Activated CD8-positive, alpha-beta T cell treated with anti-CD3 and anti-CD28 coated beads, Interleukin-2, amount 10 ng/mL, durations not matched to agents 7 days and 5 days (primary cell): ENCODE measurements around the gene FLNB. TPM values are rescaled to one million over a fixed set of nuclear protein-coding genes. Genes with fewer than 3 reads are reported as not detected.

Experiments
- ATAC-seq: fragments of 150-1000 bp; cut with Tn5 transposase; one replicate; pipeline ENCODE4 v1.10.0; 2021; ENCODE audit warnings: moderate library complexity
- CTCF ChIA-PET: fragments of 350-600 bp; sonication (Branson Sonifier 250); formaldehyde crosslinking; loops from one replicate; lab custom pipeline; 2021; ENCODE audit warnings: antibody characterized with exemption; lab: Charles Lee
- POLR2A ChIA-PET: fragments of 350-600 bp; sonication (Branson Sonifier 250); formaldehyde crosslinking; loops from one replicate; lab custom pipeline; 2021; ENCODE audit warnings: antibody characterized with exemption; lab: Charles Lee
- DNase-seq: peaks from one replicate; pipeline ENCODE4 v3.0.0-alpha.2; 2020
- H3K27ac Mint-ChIP-seq: one replicate; pipeline ENCODE4 v1.8.0; 2021; ENCODE audit warnings: mild to moderate bottlenecking, mixed read lengths
- H3K27me3 Mint-ChIP-seq: one replicate; pipeline ENCODE4 v1.8.0; 2021; ENCODE audit warnings: low read depth, mixed read lengths
- H3K36me3 Mint-ChIP-seq: one replicate; pipeline ENCODE4 v1.8.0; 2021; ENCODE audit warnings: low read depth, mixed read lengths
- H3K4me1 Mint-ChIP-seq: one replicate; pipeline ENCODE4 v1.8.0; 2021; ENCODE audit warnings: low read depth, mixed read lengths
- H3K4me3 Mint-ChIP-seq: one replicate; pipeline ENCODE4 v1.8.0; 2021; ENCODE audit warnings: mild to moderate bottlenecking, mixed read lengths
- H3K9me3 Mint-ChIP-seq: one replicate; pipeline ENCODE4 v1.8.0; 2022; ENCODE audit warnings: mixed read lengths; ENCODE audit not compliant: insufficient read depth
- total RNA-seq, 2 experiments: library from RNA; stranded (reverse); gene quantifications; one replicate each; pipeline ENCODE4 v1.2.3, GENCODE V29; 2021

Gene FLNB
- total RNA-seq, 2 experiments from 2014 or later, result 14.1 to 15.9 TPM

GRCh38 chr3:58167431-58168351, 159.5 kb downstream of the FLNB start:
- H3K4me1 Mint-ChIP-seq, result no peaks in the 10 kb centered on the region
- H3K4me3 Mint-ChIP-seq, result no peak overlapping the region
- no peak overlapping the region for H3K27ac Mint-ChIP-seq
- DNase-seq, result peak; percentile 75
- ATAC-seq, result peak; percentile 78
- H3K27me3 Mint-ChIP-seq, result no peaks in the 10 kb centered on the region
- CTCF ChIA-PET, result interaction anchor here (0.6 to 5.5 kb wide), 30 partner anchors 9 to 409 kb away, joined by 3 to 41 read pairs (median 4); partner anchors contain the start of genes FLNB, HTD2 and RPP14
- H3K9me3 Mint-ChIP-seq, result no peaks in the 10 kb centered on the region
- peaks cover 2% of the 10 kb centered on the region for H3K36me3 Mint-ChIP-seq
- POLR2A ChIA-PET, result no interaction called here

GRCh38 chr3:58168498-58168897, 160.3 kb downstream of the FLNB start:
- ATAC-seq (no peak), DNase-seq (no peak)
- H3K4me1 Mint-ChIP-seq, result no peaks in the 10 kb centered on the region
- H3K27ac Mint-ChIP-seq, result no peak overlapping the region
- POLR2A ChIA-PET, result no interaction called here
- H3K36me3 Mint-ChIP-seq, result peaks cover 2% of the 10 kb centered on the region
- H3K4me3 Mint-ChIP-seq, result no peak overlapping the region
- CTCF ChIA-PET, result interaction anchor here (0.6 to 5.5 kb wide), 9 partner anchors 10 to 160 kb away, joined by 3 to 41 read pairs (median 4); partner anchors contain the start of gene FLNB
- no peaks in the 10 kb centered on the region for H3K9me3 Mint-ChIP-seq
- no peaks in the 10 kb centered on the region for H3K27me3 Mint-ChIP-seq

GRCh38 chr3:58169371-58169770, 161.1 kb downstream of the FLNB start:
- H3K36me3 Mint-ChIP-seq, result no peaks in the 10 kb centered on the region
- H3K4me3 Mint-ChIP-seq, result no peak overlapping the region
- H3K4me1 Mint-ChIP-seq, result no peaks in the 10 kb centered on the region
- no peaks in the 10 kb centered on the region for H3K9me3 Mint-ChIP-seq
- ATAC-seq (no peak), DNase-seq (no peak)
- H3K27me3 Mint-ChIP-seq, result no peaks in the 10 kb centered on the region
- no peak overlapping the region for H3K27ac Mint-ChIP-seq
- ChIA-PET CTCF (no interaction called here), POLR2A (no interaction called here)

- H3K27me3 Mint-ChIP-seq, result no peaks in the 10 kb centered on the region
- no peaks in the 10 kb centered on the region for H3K9me3 Mint-ChIP-seq
- CTCF ChIA-PET, result no interaction called here
- POLR2A ChIA-PET, result no interaction called here
- H3K4me3 Mint-ChIP-seq, result no peak overlapping the region
- H3K36me3 Mint-ChIP-seq, result no peaks in the 10 kb centered on the region
- H3K27ac Mint-ChIP-seq, result no peak overlapping the region
- DNase-seq (no peak), ATAC-seq (no peak)
- no peaks in the 10 kb centered on the region for H3K4me1 Mint-ChIP-seq
Observed at GRCh38 chr3:58170376-58170775, 162.2 kb downstream of the FLNB start.

GRCh38 chr3:58171126-58171525, 162.9 kb downstream of the FLNB start:
- Mint-ChIP-seq H3K4me1 (no peaks in the 10 kb centered on the region), H3K27me3 (no peaks in the 10 kb centered on the region), H3K9me3 (no peaks in the 10 kb centered on the region), H3K36me3 (no peaks in the 10 kb centered on the region), H3K4me3 (no peak overlapping the region), H3K27ac (no peak overlapping the region)
- CTCF ChIA-PET, result no interaction called here
- POLR2A ChIA-PET, result no interaction called here
- DNase-seq, result no peak
- ATAC-seq, result no peak

- H3K27ac Mint-ChIP-seq, result no peak overlapping the region
- POLR2A ChIA-PET, result interaction anchor here (0.6 kb wide), 1 partner anchor 459 kb away, joined by 3 read pairs; no protein-coding TSS in a partner anchor
Observed at GRCh38 chr3:58173029-58173668, 164.9 kb downstream of the FLNB start.

GRCh38 chr3:58173669-58174398, 165.6 kb downstream of the FLNB start:
- Mint-ChIP-seq H3K27me3 (no peaks in the 10 kb centered on the region), H3K9me3 (no peaks in the 10 kb centered on the region), H3K36me3 (no peaks in the 10 kb centered on the region), H3K4me3 (no peak overlapping the region), H3K27ac (no peak overlapping the region), H3K4me1 (peaks cover 17% of the 10 kb centered on the region)
- ChIA-PET CTCF (interaction anchor here (0.6 to 3.4 kb wide), 7 partner anchors 43 to 1471 kb away, joined by 3 to 28 read pairs (median 3); partner anchors contain the start of gene FLNB), POLR2A (interaction anchor here (0.6 kb wide), 1 partner anchor 460 kb away, joined by 3 read pairs; no protein-coding TSS in a partner anchor)
- peak; percentile 60 for DNase-seq
- ATAC-seq, result no peak

More at GRCh38 chr3:58173029-58173668, 164.9 kb downstream of the FLNB start:
- no peaks in the 10 kb centered on the region for H3K9me3 Mint-ChIP-seq
- H3K4me1 Mint-ChIP-seq, result peaks cover 10% of the 10 kb centered on the region
- no peak for DNase-seq
- no peaks in the 10 kb centered on the region for H3K27me3 Mint-ChIP-seq
- H3K36me3 Mint-ChIP-seq, result no peaks in the 10 kb centered on the region
- H3K4me3 Mint-ChIP-seq, result no peak overlapping the region
- no peak for ATAC-seq
- CTCF ChIA-PET, result interaction anchor here (0.6 to 3.4 kb wide), 4 partner anchors 160 to 1471 kb away, joined by 3 to 28 read pairs (median 4); partner anchors contain the start of gene FLNB

GRCh38 chr3:58175187-58175436, 166.9 kb downstream of the FLNB start:
- DNase-seq (no peak), ATAC-seq (no peak)
- Mint-ChIP-seq H3K9me3 (no peaks in the 10 kb centered on the region), H3K27ac (no peak overlapping the region), H3K36me3 (no peaks in the 10 kb centered on the region), H3K27me3 (no peaks in the 10 kb centered on the region), H3K4me1 (peaks cover 20% of the 10 kb centered on the region), H3K4me3 (no peak overlapping the region)
- ChIA-PET POLR2A (no interaction called here), CTCF (interaction anchor here (1.0 to 3.4 kb wide), 4 partner anchors 10 to 171 kb away, joined by 3 to 28 read pairs (median 3); partner anchors contain the start of genes FLNB, HTD2 and RPP14)

GRCh38 chr3:58175437-58176184, 167.4 kb downstream of the FLNB start:
- DNase-seq (no peak), ATAC-seq (no peak)
- H3K27ac Mint-ChIP-seq, result no peak overlapping the region
- H3K9me3 Mint-ChIP-seq, result no peaks in the 10 kb centered on the region
- H3K36me3 Mint-ChIP-seq, result no peaks in the 10 kb centered on the region
- CTCF ChIA-PET, result interaction anchor here (0.9 to 1.3 kb wide), 3 partner anchors 10 to 168 kb away, joined by 3 to 4 read pairs (median 3); partner anchors contain the start of genes HTD2 and RPP14
- H3K27me3 Mint-ChIP-seq, result no peaks in the 10 kb centered on the region
- H3K4me3 Mint-ChIP-seq, result no peak overlapping the region
- peaks cover 20% of the 10 kb centered on the region for H3K4me1 Mint-ChIP-seq
- POLR2A ChIA-PET, result no interaction called here

DNA sequence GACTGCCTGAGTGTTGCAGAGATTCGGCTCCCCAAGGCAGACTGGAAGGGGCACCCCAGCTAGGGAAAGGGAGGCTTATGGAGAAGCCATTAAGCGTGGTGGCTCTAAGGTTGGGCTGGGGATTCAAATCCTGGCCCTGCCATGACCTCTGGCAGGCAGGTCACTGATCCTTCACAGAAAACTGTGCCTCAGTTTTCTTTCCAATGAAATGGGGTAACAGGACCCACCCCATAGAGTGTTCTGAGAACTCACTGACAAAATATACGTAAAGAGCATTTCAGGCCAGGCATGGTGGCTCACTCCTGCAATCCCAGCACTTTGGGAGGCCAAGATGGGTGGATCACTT, 167.9 kb downstream of the FLNB start:
- ChIA-PET CTCF (interaction anchor here (0.9 to 1.3 kb wide), 2 partner anchors 11 to 168 kb away, joined by 3 to 4 read pairs; no protein-coding TSS in a partner anchor), POLR2A (no interaction called here)
- peaks cover 2% of the 10 kb centered on the region for H3K27me3 Mint-ChIP-seq
- H3K27ac Mint-ChIP-seq, result no peak overlapping the region
- DNase-seq (no peak), ATAC-seq (no peak)
- H3K4me3 Mint-ChIP-seq, result no peak overlapping the region
- H3K4me1 Mint-ChIP-seq, result peaks cover 20% of the 10 kb centered on the region
- H3K36me3 Mint-ChIP-seq, result no peaks in the 10 kb centered on the region
- H3K9me3 Mint-ChIP-seq, result no peaks in the 10 kb centered on the region
